Measurements from ENCODE around the gene RBP2.

DNA sequence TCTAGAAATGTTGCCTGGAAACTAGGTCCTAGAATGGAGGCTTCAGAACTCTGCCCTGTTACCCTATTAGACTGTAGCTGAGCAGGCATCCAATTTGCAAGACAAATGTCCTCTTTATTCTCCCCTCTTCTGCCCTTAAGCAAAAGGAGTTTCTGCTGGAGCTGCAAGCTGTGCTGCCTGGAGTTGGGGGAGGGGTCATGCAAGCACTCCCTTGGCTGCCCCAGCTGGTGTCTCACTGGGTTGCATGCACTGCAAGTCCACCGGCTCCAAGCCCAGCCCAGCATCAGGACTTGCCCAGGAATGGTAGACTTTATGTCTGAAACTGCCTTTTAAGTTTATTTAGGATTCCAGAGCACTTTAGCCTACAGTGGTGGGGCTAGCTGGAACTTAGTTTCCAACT, 15.7 kb upstream of the RBP2 start:
- TF ChIP-seq EZH2phosphoT487 (IDR thresholded peaks at IDR 0.05; ENCODE audit: insufficient read depth, low read depth) (no peak), EZH2 (IDR thresholded peaks at IDR 0.05; ENCODE audit: insufficient read depth, poor library complexity, severe bottlenecking) (no peak)
